GM23338 (cell line): ENCODE results near the gene IFT88. TPM values are rescaled to one million over a fixed set of nuclear protein-coding genes. Genes with fewer than 3 reads are reported as not detected.

Source experiments
- ATAC-seq: fragments of 200-7000 bp; cut with Tn5 transposase; 3 replicates; pipeline ENCODE4 v1.9.1; 2020
- DNase-seq: peaks from one replicate; pipeline ENCODE4 v3.0.0-alpha.2; 2015; ENCODE audit warnings: low spot score
- H2AFZ ChIP-seq: fragments of 200-600 bp; sonication (generic); 2 replicates; pipeline ENCODE4 v1.8.0; 2016; ENCODE audit warnings: antibody characterized with exemption, mild to moderate bottlenecking, moderate library complexity
- H3F3A ChIP-seq: fragments of 200-600 bp; sonication (generic); replicated peaks from 2 replicates; pipeline ENCODE4 v1.8.0; 2017; ENCODE audit warnings: antibody characterized with exemption, mixed run types, low read depth
- H3K27ac ChIP-seq: fragments of 200-600 bp; sonication (generic); 2 replicates; pipeline ENCODE4 v1.6.1; 2016; ENCODE audit warnings: low read depth
- H3K27me3 ChIP-seq: fragments of 200-600 bp; sonication (generic); 2 replicates; pipeline ENCODE4 v1.8.0; 2016; ENCODE audit warnings: mild to moderate bottlenecking, mixed run types, moderate library complexity; ENCODE audit not compliant: insufficient read depth
- H3K36me3 ChIP-seq: fragments of 200-600 bp; sonication (generic); 2 replicates; pipeline ENCODE4 v1.8.0; 2016; ENCODE audit warnings: mild to moderate bottlenecking; ENCODE audit not compliant: insufficient read depth
- H3K4me1 ChIP-seq: fragments of 200-600 bp; sonication (generic); 2 replicates; pipeline ENCODE4 v1.8.0; 2016; ENCODE audit warnings: mild to moderate bottlenecking, moderate library complexity; ENCODE audit not compliant: insufficient read depth
- H3K4me2 ChIP-seq: fragments of 200-600 bp; sonication (generic); 2 replicates; pipeline ENCODE4 v1.7.1; 2017; ENCODE audit warnings: mixed run types
- H3K4me3 ChIP-seq: fragments of 200-600 bp; sonication (generic); 2 replicates; pipeline ENCODE4 v1.6.1; 2016; ENCODE audit warnings: mixed run types
- H3K79me2 ChIP-seq: fragments of 200-600 bp; sonication (generic); replicated peaks from 2 replicates; pipeline ENCODE4 v1.8.0; 2017; ENCODE audit warnings: mild to moderate bottlenecking; ENCODE audit not compliant: insufficient read depth
- H3K9me2 ChIP-seq: fragments of 200-600 bp; sonication (generic); 2 replicates; pipeline ENCODE4 v1.8.0; 2017; ENCODE audit not compliant: insufficient read depth
- H4K20me1 ChIP-seq: fragments of 200-600 bp; sonication (generic); replicated peaks from 2 replicates; pipeline ENCODE4 v1.8.0; 2017; ENCODE audit warnings: mild to moderate bottlenecking; ENCODE audit not compliant: insufficient read depth
- H3K27ac Mint-ChIP-seq: 2 replicates; pipeline ENCODE4 v1.8.0; 2020; ENCODE audit warnings: inconsistent platforms, mild to moderate bottlenecking, moderate library complexity, mixed read lengths
- H3K27me3 Mint-ChIP-seq: 3 replicates; pipeline ENCODE4 v1.8.0; 2022; ENCODE audit warnings: low read depth, mild to moderate bottlenecking, moderate library complexity, mixed read lengths, inconsistent platforms; ENCODE audit not compliant: insufficient read depth, poor library complexity
- H3K36me3 Mint-ChIP-seq: 3 replicates; pipeline ENCODE4 v1.8.0; 2021; ENCODE audit warnings: low read depth, mild to moderate bottlenecking, inconsistent platforms, moderate library complexity, mixed read lengths
- H3K4me1 Mint-ChIP-seq: 3 replicates; pipeline ENCODE4 v1.8.0; 2020; ENCODE audit warnings: mild to moderate bottlenecking, inconsistent platforms, mixed read lengths
- H3K4me3 Mint-ChIP-seq: 3 replicates; pipeline ENCODE4 v1.8.0; 2021; ENCODE audit warnings: moderate library complexity, mild to moderate bottlenecking, inconsistent platforms, mixed read lengths
- H3K9me3 Mint-ChIP-seq: 3 replicates; pipeline ENCODE4 v1.8.0; 2020; ENCODE audit warnings: moderate library complexity, mild to moderate bottlenecking, inconsistent platforms, mixed read lengths
- CREB1 ChIP-seq: fragments of 250-450 bp; sonication (Bioruptor Pico); IDR thresholded peaks from 2 replicates; pipeline ENCODE4 v1.5.0; 2020; ENCODE audit warnings: low read depth, mild to moderate bottlenecking, moderate library complexity
- EZH2 ChIP-seq: fragments of 200-600 bp; sonication (generic); IDR thresholded peaks from one replicate; pipeline ENCODE4 v1.8.0; 2017; ENCODE audit warnings: antibody characterized with exemption, mild to moderate bottlenecking, low read depth; ENCODE audit not compliant: unreplicated experiment
- REST ChIP-seq: IDR thresholded peaks from one replicate; pipeline ENCODE4 v1.6.1; 2018; ENCODE audit warnings: antibody characterized with exemption; ENCODE audit not compliant: unreplicated experiment
- ZNF331 ChIP-seq: fragments of 250-450 bp; sonication (Bioruptor Pico); IDR thresholded peaks from 2 replicates; pipeline ENCODE4 v1.5.0; 2020; ENCODE audit warnings: low read depth, mild to moderate bottlenecking, moderate library complexity
- ZNF462 ChIP-seq: fragments of 250-450 bp; sonication (Bioruptor Pico); IDR thresholded peaks from 2 replicates; pipeline ENCODE4 v1.5.0; 2020; ENCODE audit warnings: mild to moderate bottlenecking, moderate library complexity
- polyA plus RNA-seq: library from polyadenylated mRNA; unstranded; fragments of >200 nt; fragmentation: Nextera tagmentation; extraction: Ambion mirVana; gene quantifications from 2 replicates; pipeline ENCODE4 v1.2.1, GENCODE V29; 2016
- total RNA-seq: library from RNA; depleted of rRNA; stranded (reverse); fragments of >200 nt; shearing (Covaris generic); gene quantifications from 2 replicates; pipeline ENCODE4 v1.2.3, GENCODE V29; 2014

The IFT88 gene
- total and polyA plus RNA-seq, 2 experiments from 2014 or later, result 8.2 to 8.7 TPM

- no peak for TF ChIP-seq ZNF462 (CRISPR knock-in tag)
Measured at GRCh38 chr13:20713751-20714150, 146.8 kb downstream of the IFT88 start (continued).

- Mint-ChIP-seq H3K36me3 (no peaks in the 10 kb centered on the region), H3K27ac (no peak overlapping the region), H3K4me3 (no peak overlapping the region), H3K4me1 (peaks cover 20% of the 10 kb centered on the region), H3K9me3 (no peaks in the 10 kb centered on the region), H3K27me3 (peaks cover 12% of the 10 kb centered on the region)
- no peak overlapping the region for H3K4me3 ChIP-seq
- H3K9me2 ChIP-seq, result no peaks in the 10 kb centered on the region
- ATAC-seq, result no peak
- no peaks in the 10 kb centered on the region for H3K36me3 ChIP-seq
- no peaks in the 10 kb centered on the region; the same call in 1 of the 2 replicates for H3K27me3 ChIP-seq
- H2AFZ ChIP-seq, result no peak overlapping the region; the same call in none of the 2 replicates
- H4K20me1 ChIP-seq, result no peaks in the 10 kb centered on the region
- peaks cover 11% of the 10 kb centered on the region for H3K4me1 ChIP-seq
- no peaks in the 10 kb centered on the region for H3F3A ChIP-seq
- H3K79me2 ChIP-seq, result no peaks in the 10 kb centered on the region
- no peak for DNase-seq
- H3K4me2 ChIP-seq, result no peak overlapping the region
- no peak overlapping the region for H3K27ac ChIP-seq
- TF ChIP-seq CREB1, result no peak
- TF ChIP-seq EZH2, result no peak
- no peak for TF ChIP-seq ZNF462 (CRISPR knock-in tag)
- TF ChIP-seq REST, result no peak
- TF ChIP-seq ZNF331, result no peak
Measured at GRCh38 chr13:20714161-20714560, 147.2 kb downstream of the IFT88 start.
